ENCODE data around the gene GAS2L1.
"Not testable (repeated sequence)": the region's sequence is repeated elsewhere in the genome, so short reads cannot be mapped to it uniquely, and the experiment has no call there.

Gene GAS2L1

GRCh38 chr22:29342177-29342576 is 35.7 kb downstream of the GAS2L1 start:
- no peak for DNase-seq (ENCODE audit: low read depth in 2 of 2)

GRCh38 chr22:29342577-29343312 is 36.3 kb downstream of the GAS2L1 start:
- no peak for DNase-seq (ENCODE audit: low read depth in 2 of 2)

- no peak for DNase-seq (ENCODE audit: low read depth in 2 of 2)
Measured at GRCh38 chr22:29343313-29343805, 36.9 kb downstream of the GAS2L1 start.

- no peak for DNase-seq (ENCODE audit: low read depth in 2 of 2)
Measured at GRCh38 chr22:29344137-29344536, 37.7 kb downstream of the GAS2L1 start.

- DNase-seq (ENCODE audit: low read depth in 2 of 2) = not testable (repeated sequence)
Measured at GRCh38 chr22:29344889-29345288, 38.4 kb downstream of the GAS2L1 start.

GRCh38 chr22:29345932-29346331 is 39.5 kb downstream of the GAS2L1 start:
- no peak for DNase-seq (ENCODE audit: low read depth in 2 of 2)

GRCh38 chr22:29346659-29347058 is 40.2 kb downstream of the GAS2L1 start:
- no peak for DNase-seq (ENCODE audit: low read depth in 2 of 2)

GRCh38 chr22:29348041-29348440 is 41.6 kb downstream of the GAS2L1 start:
- DNase-seq (ENCODE audit: low read depth in 2 of 2) = no peak

- no peak for DNase-seq (ENCODE audit: low read depth in 2 of 2)
Measured at GRCh38 chr22:29348956-29349355, 42.5 kb downstream of the GAS2L1 start.

- no peak for DNase-seq (ENCODE audit: low read depth in 2 of 2)
Measured at GRCh38 chr22:29351042-29351441, 44.6 kb downstream of the GAS2L1 start.

- no peak for DNase-seq (ENCODE audit: low read depth in 2 of 2)
Measured at GRCh38 chr22:29351891-29352290, 45.4 kb downstream of the GAS2L1 start.

GRCh38 chr22:29352778-29353177 is 46.3 kb downstream of the GAS2L1 start:
- DNase-seq (ENCODE audit: low read depth in 2 of 2) = no peak

GRCh38 chr22:29353286-29353685 is 46.8 kb downstream of the GAS2L1 start:
- DNase-seq (ENCODE audit: low read depth in 2 of 2) = no peak

- no peak for DNase-seq (ENCODE audit: low read depth in 2 of 2)
Measured at GRCh38 chr22:29353860-29354259, 47.4 kb downstream of the GAS2L1 start.

GRCh38 chr22:29357193-29357890 is 50.9 kb downstream of the GAS2L1 start:
- not testable (repeated sequence) for DNase-seq (ENCODE audit: low read depth in 2 of 2)

- DNase-seq (ENCODE audit: low read depth in 2 of 2) = no peak
Measured at GRCh38 chr22:29359469-29359868, 53.0 kb downstream of the GAS2L1 start.
